Subcutaneous adipose tissue (tissue), 4 donors: ENCODE results near the gene GSPT1. TPM values are rescaled to one million over a fixed set of nuclear protein-coding genes. Genes with fewer than 3 reads are reported as not detected.

ENCODE experiments used
- small RNA-seq: library from RNA; depleted of rRNA; stranded (forward); fragments of <200 nt; gene quantifications from one replicate; pipeline ENCODE3, GENCODE V24; 2016
- total RNA-seq, 4 donors: library from RNA; depleted of rRNA; stranded (reverse); fragments of >200 nt; gene quantifications; one replicate each; pipeline ENCODE4 v1.1.0, GENCODE V29; 2016
- TF ChIP-seq, protein P1 (sequence below): fragments of 450-650 bp; IDR thresholded peaks from one replicate; pipeline ENCODE4 v1.5.1; 2016; ENCODE audit warnings: low read depth, mild to moderate bottlenecking, control low read depth, antibody characterized with exemption, moderate library complexity

The GSPT1 gene
- total RNA-seq, 4 donors from 2014 or later = 62.6 to 102 (median 77.4) TPM

- TF ChIP-seq, protein P1, sequence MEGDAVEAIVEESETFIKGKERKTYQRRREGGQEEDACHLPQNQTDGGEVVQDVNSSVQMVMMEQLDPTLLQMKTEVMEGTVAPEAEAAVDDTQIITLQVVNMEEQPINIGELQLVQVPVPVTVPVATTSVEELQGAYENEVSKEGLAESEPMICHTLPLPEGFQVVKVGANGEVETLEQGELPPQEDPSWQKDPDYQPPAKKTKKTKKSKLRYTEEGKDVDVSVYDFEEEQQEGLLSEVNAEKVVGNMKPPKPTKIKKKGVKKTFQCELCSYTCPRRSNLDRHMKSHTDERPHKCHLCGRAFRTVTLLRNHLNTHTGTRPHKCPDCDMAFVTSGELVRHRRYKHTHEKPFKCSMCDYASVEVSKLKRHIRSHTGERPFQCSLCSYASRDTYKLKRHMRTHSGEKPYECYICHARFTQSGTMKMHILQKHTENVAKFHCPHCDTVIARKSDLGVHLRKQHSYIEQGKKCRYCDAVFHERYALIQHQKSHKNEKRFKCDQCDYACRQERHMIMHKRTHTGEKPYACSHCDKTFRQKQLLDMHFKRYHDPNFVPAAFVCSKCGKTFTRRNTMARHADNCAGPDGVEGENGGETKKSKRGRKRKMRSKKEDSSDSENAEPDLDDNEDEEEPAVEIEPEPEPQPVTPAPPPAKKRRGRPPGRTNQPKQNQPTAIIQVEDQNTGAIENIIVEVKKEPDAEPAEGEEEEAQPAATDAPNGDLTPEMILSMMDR = no peak
Measured at GRCh38 chr16:11824362-11824761, 91.4 kb downstream of the GSPT1 start.

DNA sequence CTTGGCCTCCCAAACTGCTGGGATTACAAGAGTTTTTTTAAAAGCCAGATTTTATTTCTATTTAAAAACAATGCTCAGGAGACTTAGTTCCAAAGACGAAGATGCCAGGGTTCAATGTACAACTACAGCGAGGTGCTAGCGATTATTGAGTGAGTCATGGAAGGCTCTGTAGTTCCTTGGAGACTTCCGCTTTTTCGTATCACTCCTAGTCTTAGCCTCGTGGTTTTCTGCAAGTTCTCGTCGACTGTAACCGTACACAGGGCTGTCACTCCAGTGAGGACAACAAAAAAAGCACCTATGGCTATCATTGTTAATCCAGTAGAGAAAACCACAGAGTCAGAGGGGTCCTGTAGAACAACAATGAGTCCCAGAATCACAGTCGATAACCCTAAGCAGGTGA lies 96.0 kb downstream of the GSPT1 start:
- TF ChIP-seq, protein P1 = no peak

Small RNAs within 50 kb of the gene (small RNA-seq; reads per million reads assigned to genes)
- gene AC007216.5 (not detected), gene COX6CP1 (not detected)

Other genes with a start within 250 kb of the GSPT1 start
- gene SNN, start 247.5 kb downstream of the GSPT1 start, total RNA-seq = 10 to 100 TPM; 25.4 to 87.6 (median 50.1) TPM
- gene TXNDC11, start 173.1 kb downstream of the GSPT1 start, total RNA-seq = 10 to 100 TPM; 41.2 to 56.5 (median 49.0) TPM
- gene ZC3H7A, start 118.7 kb downstream of the GSPT1 start, total RNA-seq = 100 to 1,000 TPM in 1 of 4 donors, 10 to 100 TPM in 3; 68.5 to 100 (median 94.7) TPM
- gene RSL1D1, start 64.4 kb downstream of the GSPT1 start, total RNA-seq = 100 to 1,000 TPM; 129 to 249 (median 201) TPM
- 10 to 100 TPM in 2 of 4 donors, 1 to 10 TPM in 2; 4.4 to 13.9 (median 10.8) TPM for gene NPIPB2, start 26.1 kb upstream of the GSPT1 start, total RNA-seq
- not detected for gene TNFRSF17, start 49.3 kb upstream of the GSPT1 start, total RNA-seq
- gene SNX29, start 60.8 kb upstream of the GSPT1 start, total RNA-seq = 10 to 100 TPM; 41.4 to 52.5 (median 44.3) TPM